ENCODE data around the gene EML4. TPM values are rescaled to one million over a fixed set of nuclear protein-coding genes. Genes with fewer than 3 reads are reported as not detected.
A peak's percentile ranks its signal among the peaks of the same experiment; 100 is the strongest.

The EML4 gene
- total and polyA plus RNA-seq, 2 of the 13 experiments (the other 11 are each of a cell fraction or from before 2014, with no cell fraction given) = 243 to 476 TPM

DNA sequence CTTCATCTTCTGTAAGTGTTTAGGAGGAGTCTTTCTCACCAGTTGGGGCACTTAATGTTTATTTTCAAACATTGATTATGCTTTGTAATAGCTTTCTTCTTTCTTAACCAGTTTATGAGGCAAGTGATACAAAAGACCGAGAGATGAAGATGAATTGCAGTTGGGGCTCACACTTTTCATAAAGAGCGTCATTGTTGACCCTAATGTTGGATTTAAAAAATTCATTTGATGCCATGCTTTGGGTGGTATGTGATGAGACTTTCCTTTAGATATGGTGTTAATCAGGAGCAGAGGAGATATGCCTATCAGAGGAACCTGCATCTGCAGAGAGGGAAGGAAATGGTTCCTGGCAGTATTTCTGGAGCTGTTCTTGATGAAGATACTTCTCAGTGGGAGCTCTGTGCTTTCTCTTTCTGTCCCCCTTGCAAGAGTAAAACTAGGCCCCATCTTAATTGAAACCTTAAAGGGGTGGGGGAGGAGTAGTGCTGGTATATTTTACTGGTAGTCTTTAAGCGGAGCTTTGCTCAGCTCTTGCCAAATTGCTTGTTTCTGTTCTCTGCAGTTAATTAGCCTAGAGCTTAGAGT, 2.3 kb downstream of the EML4 start (continued):
- TF ChIP-seq, protein P1, sequence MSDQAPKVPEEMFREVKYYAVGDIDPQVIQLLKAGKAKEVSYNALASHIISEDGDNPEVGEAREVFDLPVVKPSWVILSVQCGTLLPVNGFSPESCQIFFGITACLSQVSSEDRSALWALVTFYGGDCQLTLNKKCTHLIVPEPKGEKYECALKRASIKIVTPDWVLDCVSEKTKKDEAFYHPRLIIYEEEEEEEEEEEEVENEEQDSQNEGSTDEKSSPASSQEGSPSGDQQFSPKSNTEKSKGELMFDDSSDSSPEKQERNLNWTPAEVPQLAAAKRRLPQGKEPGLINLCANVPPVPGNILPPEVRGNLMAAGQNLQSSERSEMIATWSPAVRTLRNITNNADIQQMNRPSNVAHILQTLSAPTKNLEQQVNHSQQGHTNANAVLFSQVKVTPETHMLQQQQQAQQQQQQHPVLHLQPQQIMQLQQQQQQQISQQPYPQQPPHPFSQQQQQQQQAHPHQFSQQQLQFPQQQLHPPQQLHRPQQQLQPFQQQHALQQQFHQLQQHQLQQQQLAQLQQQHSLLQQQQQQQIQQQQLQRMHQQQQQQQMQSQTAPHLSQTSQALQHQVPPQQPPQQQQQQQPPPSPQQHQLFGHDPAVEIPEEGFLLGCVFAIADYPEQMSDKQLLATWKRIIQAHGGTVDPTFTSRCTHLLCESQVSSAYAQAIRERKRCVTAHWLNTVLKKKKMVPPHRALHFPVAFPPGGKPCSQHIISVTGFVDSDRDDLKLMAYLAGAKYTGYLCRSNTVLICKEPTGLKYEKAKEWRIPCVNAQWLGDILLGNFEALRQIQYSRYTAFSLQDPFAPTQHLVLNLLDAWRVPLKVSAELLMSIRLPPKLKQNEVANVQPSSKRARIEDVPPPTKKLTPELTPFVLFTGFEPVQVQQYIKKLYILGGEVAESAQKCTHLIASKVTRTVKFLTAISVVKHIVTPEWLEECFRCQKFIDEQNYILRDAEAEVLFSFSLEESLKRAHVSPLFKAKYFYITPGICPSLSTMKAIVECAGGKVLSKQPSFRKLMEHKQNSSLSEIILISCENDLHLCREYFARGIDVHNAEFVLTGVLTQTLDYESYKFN (CRISPR knock-in tag; conservative IDR thresholded peaks at IDR 0.05) = 0 out of 2 replicates have a peak, but pooled peaks have one; percentile 13
- TF ChIP-seq ZNF678 (CRISPR knock-in tag; IDR thresholded peaks at IDR 0.05) (no peak), ZNF709 (CRISPR knock-in tag; IDR thresholded peaks at IDR 0.05) (no peak), KMT2A (CRISPR knock-in tag; IDR thresholded peaks at IDR 0.05) (0 out of 2 replicates have a peak, but pooled peaks have one; percentile 26), ARID2 (CRISPR knock-in tag; IDR thresholded peaks at IDR 0.05; ENCODE audit: borderline replicate concordance) (0 out of 2 replicates have a peak, but pooled peaks have one; percentile 32), MLLT10 (CRISPR knock-in tag; IDR thresholded peaks at IDR 0.05) (peak; percentile 95), ZKSCAN8 (CRISPR knock-in tag; IDR thresholded peaks at IDR 0.05; ENCODE audit: borderline replicate concordance) (no peak), ZFP36 (IDR thresholded peaks at IDR 0.05; ENCODE audit: borderline replicate concordance, low read depth, low read length, partially characterized antibody) (no peak), ZNF547 (CRISPR knock-in tag; IDR thresholded peaks at IDR 0.05) (no peak), ZMAT3 (CRISPR knock-in tag; conservative IDR thresholded peaks at IDR 0.05) (no peak), CBFB (CRISPR knock-in tag; IDR thresholded peaks at IDR 0.05) (no peak), TCF7 (IDR thresholded peaks at IDR 0.05; ENCODE audit: low read depth) (no peak), RFX1 (IDR thresholded peaks at IDR 0.05) (no peak), ETV5 (CRISPR knock-in tag; IDR thresholded peaks at IDR 0.05; ENCODE audit: borderline replicate concordance) (no peak), SPEN (CRISPR knock-in tag; IDR thresholded peaks at IDR 0.05; ENCODE audit: low read depth) (no peak), ARNT2 (CRISPR knock-in tag; IDR thresholded peaks at IDR 0.05; ENCODE audit: low read depth) (no peak), SNAI1 (CRISPR knock-in tag; IDR thresholded peaks at IDR 0.05; ENCODE audit: borderline replicate concordance) (no peak), ZNF598 (CRISPR knock-in tag; IDR thresholded peaks at IDR 0.05; ENCODE audit: borderline replicate concordance) (no peak), MATR3 (CRISPR knock-in tag; IDR thresholded peaks at IDR 0.05) (no peak)
- TF ChIP-seq, protein P2, sequence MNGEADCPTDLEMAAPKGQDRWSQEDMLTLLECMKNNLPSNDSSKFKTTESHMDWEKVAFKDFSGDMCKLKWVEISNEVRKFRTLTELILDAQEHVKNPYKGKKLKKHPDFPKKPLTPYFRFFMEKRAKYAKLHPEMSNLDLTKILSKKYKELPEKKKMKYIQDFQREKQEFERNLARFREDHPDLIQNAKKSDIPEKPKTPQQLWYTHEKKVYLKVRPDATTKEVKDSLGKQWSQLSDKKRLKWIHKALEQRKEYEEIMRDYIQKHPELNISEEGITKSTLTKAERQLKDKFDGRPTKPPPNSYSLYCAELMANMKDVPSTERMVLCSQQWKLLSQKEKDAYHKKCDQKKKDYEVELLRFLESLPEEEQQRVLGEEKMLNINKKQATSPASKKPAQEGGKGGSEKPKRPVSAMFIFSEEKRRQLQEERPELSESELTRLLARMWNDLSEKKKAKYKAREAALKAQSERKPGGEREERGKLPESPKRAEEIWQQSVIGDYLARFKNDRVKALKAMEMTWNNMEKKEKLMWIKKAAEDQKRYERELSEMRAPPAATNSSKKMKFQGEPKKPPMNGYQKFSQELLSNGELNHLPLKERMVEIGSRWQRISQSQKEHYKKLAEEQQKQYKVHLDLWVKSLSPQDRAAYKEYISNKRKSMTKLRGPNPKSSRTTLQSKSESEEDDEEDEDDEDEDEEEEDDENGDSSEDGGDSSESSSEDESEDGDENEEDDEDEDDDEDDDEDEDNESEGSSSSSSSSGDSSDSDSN (CRISPR knock-in tag; IDR thresholded peaks at IDR 0.05) = peak; percentile 40; the same call in 1 of the 2 replicates
- TF ChIP-seq, protein P3, sequence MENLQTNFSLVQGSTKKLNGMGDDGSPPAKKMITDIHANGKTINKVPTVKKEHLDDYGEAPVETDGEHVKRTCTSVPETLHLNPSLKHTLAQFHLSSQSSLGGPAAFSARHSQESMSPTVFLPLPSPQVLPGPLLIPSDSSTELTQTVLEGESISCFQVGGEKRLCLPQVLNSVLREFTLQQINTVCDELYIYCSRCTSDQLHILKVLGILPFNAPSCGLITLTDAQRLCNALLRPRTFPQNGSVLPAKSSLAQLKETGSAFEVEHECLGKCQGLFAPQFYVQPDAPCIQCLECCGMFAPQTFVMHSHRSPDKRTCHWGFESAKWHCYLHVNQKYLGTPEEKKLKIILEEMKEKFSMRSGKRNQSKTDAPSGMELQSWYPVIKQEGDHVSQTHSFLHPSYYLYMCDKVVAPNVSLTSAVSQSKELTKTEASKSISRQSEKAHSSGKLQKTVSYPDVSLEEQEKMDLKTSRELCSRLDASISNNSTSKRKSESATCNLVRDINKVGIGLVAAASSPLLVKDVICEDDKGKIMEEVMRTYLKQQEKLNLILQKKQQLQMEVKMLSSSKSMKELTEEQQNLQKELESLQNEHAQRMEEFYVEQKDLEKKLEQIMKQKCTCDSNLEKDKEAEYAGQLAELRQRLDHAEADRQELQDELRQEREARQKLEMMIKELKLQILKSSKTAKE (CRISPR knock-in tag; IDR thresholded peaks at IDR 0.05; ENCODE audit: borderline replicate concordance) = no peak
- TF ChIP-seq, protein P4, sequence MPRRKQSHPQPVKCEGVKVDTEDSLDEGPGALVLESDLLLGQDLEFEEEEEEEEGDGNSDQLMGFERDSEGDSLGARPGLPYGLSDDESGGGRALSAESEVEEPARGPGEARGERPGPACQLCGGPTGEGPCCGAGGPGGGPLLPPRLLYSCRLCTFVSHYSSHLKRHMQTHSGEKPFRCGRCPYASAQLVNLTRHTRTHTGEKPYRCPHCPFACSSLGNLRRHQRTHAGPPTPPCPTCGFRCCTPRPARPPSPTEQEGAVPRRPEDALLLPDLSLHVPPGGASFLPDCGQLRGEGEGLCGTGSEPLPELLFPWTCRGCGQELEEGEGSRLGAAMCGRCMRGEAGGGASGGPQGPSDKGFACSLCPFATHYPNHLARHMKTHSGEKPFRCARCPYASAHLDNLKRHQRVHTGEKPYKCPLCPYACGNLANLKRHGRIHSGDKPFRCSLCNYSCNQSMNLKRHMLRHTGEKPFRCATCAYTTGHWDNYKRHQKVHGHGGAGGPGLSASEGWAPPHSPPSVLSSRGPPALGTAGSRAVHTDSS (CRISPR knock-in tag; conservative IDR thresholded peaks at IDR 0.05) = no peak

All from HepG2 (cell line).